Mesodermal cell (in vitro differentiated cells): ENCODE data around the gene SULT1C2.
"Not testable (repeated sequence)": the region's sequence is repeated elsewhere in the genome, so short reads cannot be mapped to it uniquely, and the experiment has no call there.

Experiments
- H3K27ac ChIP-seq: 2 replicates; pipeline ENCODE4 v1.7.0; 2013; ENCODE audit warnings: mild to moderate bottlenecking, low read depth, low read length, moderate library complexity; ENCODE audit not compliant: severe bottlenecking
- H3K36me3 ChIP-seq: 2 replicates; pipeline ENCODE4 v1.7.1; 2013; ENCODE audit warnings: mild to moderate bottlenecking, low read length, moderate library complexity; ENCODE audit not compliant: control insufficient read depth, insufficient read depth
- H3K4me1 ChIP-seq: one replicate; pipeline ENCODE4 v1.7.1; 2013; ENCODE audit warnings: mild to moderate bottlenecking, low read length; ENCODE audit not compliant: insufficient read depth, control insufficient read depth, poor library complexity, severe bottlenecking
- H3K4me3 ChIP-seq: 2 replicates; pipeline ENCODE4 v1.7.0; 2013; ENCODE audit warnings: low read length, control low read depth, mild to moderate bottlenecking; ENCODE audit not compliant: insufficient read depth, poor library complexity, severe bottlenecking; ENCODE audit errors: extremely low read depth
- H3K9me3 ChIP-seq: 2 replicates; pipeline ENCODE4 v1.7.1; 2013; ENCODE audit warnings: mild to moderate bottlenecking, low read length, moderate library complexity; ENCODE audit not compliant: control insufficient read depth
- WGBS, 2 experiments: methylation state at CpG; one replicate each; pipeline ENCODE4 v1.1.5; 2013; ENCODE audit warnings: missing lambda C conversion rate in 2 of 2; ENCODE audit not compliant: insufficient coverage in 2 of 2; 5-methylcytosine and 5-hydroxymethylcytosine counted together

SULT1C2 gene

DNA sequence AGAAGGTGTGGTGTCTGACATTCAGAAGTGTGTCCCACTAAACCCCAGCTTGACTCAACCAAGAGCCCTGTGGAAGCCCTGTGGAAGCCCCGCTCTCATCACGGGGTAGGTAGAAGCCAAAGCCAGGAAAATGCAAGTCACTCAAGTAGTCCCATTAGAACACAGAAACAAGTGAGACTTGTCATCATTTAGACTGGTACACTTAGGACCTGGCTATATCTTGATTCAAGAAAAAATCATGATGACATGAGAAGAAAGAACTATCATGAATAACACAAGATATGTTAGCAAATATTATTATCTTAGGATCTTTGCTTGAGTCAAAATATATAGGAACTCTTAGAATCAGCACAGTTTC lies 60.9 kb downstream of the SULT1C2 start:
- Histone ChIP-seq H3K4me3 (no peak overlapping the region), H3K4me1 (no peaks in the 10 kb centered on the region), H3K36me3 (no peaks in the 10 kb centered on the region), H3K9me3 (no peaks in the 10 kb centered on the region), H3K27ac (no peak overlapping the region)
- WGBS, 2 experiments = 95% methylated on average over 2 of the region's 2 CpGs; no CpG with 5 or more reads in 1 of the 2 experiments

DNA sequence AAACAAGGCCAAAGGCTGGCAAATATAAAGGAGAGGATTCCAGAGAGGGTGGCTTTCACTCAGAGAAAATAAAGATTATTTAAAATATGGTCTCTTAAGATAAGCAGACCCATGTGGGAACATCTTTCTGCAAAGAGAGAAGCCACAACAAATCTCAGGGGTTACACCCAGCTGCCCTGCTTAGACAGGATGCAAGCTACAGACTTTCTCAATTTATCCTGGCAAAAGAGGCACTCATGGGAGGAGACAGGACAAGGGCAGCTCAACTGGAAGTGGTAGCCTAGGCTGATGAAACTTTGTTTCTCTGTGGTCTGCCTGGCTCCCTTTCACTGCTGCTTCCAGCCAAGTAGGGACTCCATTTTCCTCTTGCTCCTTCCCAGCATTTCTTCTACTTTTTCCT lies 63.2 kb downstream of the SULT1C2 start:
- Histone ChIP-seq H3K9me3 (no peaks in the 10 kb centered on the region), H3K4me1 (no peaks in the 10 kb centered on the region), H3K4me3 (no peak overlapping the region), H3K36me3 (no peaks in the 10 kb centered on the region), H3K27ac (no peak overlapping the region)

DNA sequence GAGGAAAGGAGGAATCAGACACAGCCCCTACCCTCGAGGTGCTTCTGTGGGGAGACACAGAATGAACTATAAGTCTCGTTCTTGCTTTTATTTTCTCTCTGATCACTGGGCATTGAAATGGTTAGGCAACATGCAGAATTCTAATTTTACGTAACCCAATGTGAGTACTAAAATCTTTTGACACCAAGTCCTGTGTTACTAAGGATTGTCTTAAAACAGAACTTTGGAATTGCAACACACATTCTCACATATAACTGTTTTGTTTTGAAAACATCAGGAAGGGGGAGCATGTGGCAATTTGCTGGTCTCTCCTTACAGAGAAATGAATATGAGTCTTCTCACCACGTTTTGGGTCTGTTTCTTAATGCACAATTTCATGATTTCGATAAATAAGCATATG lies 65.4 kb downstream of the SULT1C2 start:
- no peak overlapping the region for H3K27ac ChIP-seq
- H3K9me3 ChIP-seq = no peaks in the 10 kb centered on the region
- H3K36me3 ChIP-seq = no peaks in the 10 kb centered on the region
- whole genome bisulfite sequencing, 2 experiments = 75 to 88% methylated on average over 2 to 3 of the region's 5 CpGs
- no peak overlapping the region for H3K4me3 ChIP-seq
- H3K4me1 ChIP-seq = no peaks in the 10 kb centered on the region

DNA sequence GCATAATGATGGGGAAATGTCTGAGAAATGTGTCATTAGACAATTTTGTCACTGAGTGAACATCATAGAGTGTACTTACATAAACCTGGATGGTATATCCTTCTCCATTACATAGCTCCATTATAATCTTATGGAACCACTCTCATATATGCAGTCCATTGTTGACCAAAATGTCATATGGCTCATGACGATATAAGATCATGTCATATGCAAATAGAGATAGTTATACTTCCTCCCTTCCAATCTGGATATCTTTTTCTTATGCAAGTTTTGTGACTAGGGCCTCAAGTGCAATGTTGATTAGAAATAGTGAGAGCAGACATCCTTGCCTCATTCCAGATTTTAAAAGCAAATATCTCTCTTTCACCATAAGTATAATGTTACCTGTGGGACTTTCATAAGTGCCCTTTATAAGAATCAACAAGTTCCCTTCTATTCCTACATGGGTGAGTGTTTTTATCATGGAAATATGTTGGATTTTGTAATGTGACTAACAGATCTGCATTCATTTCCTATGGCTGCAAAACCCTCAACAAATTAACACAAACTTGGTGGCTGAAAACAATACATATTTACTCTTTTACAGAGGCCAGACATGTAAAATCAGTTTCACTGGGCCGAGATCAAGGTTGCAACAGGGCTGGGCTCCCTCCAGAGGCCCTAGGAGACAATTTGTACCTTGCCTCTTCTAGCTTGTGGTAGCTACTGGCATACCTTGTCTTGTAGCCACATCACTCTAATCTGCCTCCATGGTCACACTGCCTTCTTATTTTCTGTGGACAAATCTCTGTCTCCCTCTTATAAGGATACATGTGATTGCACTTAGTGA lies 67.4 kb downstream of the SULT1C2 start:
- WGBS, 2 experiments = 78 to 81% methylated on average over 1 of the region's 2 CpGs
- no peaks in the 10 kb centered on the region for H3K4me1 ChIP-seq

DNA sequence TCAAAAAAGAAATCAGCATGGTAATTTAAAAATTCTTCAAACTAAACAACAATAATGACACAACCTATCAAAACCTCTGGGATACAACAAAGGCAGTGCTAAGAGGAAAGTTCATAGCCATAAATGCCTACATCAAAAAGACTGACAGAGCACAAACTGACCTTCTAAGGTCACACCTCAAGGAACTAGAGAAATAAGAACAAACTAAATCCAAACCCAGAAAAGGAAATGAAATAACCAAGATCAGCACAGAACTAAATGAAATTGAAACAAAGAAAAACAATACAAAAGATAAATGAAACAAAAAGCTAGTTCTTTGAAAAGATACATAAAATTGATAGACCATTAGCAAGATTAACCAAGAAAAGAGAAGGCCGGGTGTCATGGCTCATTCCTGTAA lies 70.6 kb downstream of the SULT1C2 start:
- WGBS, 2 experiments = 86% methylated on average over 1 of the region's 1 CpG; no CpG with 5 or more reads in 1 of the 2 experiments
- H3K9me3 ChIP-seq, H3K36me3 ChIP-seq, H3K27ac ChIP-seq, H3K4me1 ChIP-seq, H3K4me3 ChIP-seq: not testable (repeated sequence)

More for the DNA sequence above, 67.4 kb downstream of the SULT1C2 start:
- no peak overlapping the region for H3K4me3 ChIP-seq
- no peaks in the 10 kb centered on the region for H3K9me3 ChIP-seq
- no peaks in the 10 kb centered on the region for H3K36me3 ChIP-seq
- no peak overlapping the region for H3K27ac ChIP-seq
